Measurements from ENCODE around the gene HMBS.
A peak's percentile ranks its signal among the peaks of the same experiment; 100 is the strongest.
"Not testable (repeated sequence)": the region's sequence is repeated elsewhere in the genome, so short reads cannot be mapped to it uniquely, and the experiment has no call there.

Gene HMBS

DNA sequence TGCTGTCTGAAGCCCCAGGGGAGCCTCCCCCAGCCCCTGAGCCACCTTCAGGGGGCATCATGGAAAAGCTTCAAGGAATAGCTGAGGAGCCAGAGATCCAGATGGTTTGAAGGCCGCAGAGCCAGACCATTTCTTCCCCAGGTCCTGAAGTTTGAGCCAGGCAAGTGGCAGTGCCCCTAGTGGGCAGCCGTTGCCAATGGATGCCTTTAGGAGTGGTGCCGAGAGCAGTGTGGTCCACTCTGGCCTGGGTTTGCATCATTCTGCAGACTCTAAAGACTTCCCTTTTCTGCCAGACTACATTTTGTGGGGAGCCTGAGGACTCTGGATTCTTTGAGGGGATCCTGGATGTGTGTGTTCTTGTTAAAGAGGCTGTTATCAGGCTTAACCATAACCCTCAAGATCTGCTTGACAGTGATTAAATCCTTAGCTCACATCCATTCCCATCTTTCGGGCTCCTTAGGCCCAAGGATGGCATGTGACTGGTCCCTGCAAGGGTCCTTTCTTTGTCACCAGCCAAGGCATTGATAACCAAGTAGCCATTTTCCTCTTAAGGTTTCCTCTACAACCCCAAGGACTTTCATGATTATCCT lies 49.8 kb downstream of the HMBS start:
- Histone ChIP-seq H3K4me3 (ENCODE audit: severe bottlenecking) (no peak overlapping the region), H3K4me1 (ENCODE audit: insufficient read depth, poor library complexity, severe bottlenecking) (no peaks in the 10 kb centered on the region), H3K36me3 (ENCODE audit: low read depth) (peaks cover 43% of the 10 kb centered on the region), H3K9me3 (ENCODE audit: severe bottlenecking) (no peaks in the 10 kb centered on the region), H3K27me3 (ENCODE audit: insufficient read depth, poor library complexity, severe bottlenecking) (no peaks in the 10 kb centered on the region), H3K27ac (ENCODE audit: poor library complexity, severe bottlenecking) (no peak overlapping the region)
- DNase-seq (ENCODE audit: low spot score) = no peak
- TF ChIP-seq, protein P1, sequence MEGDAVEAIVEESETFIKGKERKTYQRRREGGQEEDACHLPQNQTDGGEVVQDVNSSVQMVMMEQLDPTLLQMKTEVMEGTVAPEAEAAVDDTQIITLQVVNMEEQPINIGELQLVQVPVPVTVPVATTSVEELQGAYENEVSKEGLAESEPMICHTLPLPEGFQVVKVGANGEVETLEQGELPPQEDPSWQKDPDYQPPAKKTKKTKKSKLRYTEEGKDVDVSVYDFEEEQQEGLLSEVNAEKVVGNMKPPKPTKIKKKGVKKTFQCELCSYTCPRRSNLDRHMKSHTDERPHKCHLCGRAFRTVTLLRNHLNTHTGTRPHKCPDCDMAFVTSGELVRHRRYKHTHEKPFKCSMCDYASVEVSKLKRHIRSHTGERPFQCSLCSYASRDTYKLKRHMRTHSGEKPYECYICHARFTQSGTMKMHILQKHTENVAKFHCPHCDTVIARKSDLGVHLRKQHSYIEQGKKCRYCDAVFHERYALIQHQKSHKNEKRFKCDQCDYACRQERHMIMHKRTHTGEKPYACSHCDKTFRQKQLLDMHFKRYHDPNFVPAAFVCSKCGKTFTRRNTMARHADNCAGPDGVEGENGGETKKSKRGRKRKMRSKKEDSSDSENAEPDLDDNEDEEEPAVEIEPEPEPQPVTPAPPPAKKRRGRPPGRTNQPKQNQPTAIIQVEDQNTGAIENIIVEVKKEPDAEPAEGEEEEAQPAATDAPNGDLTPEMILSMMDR (IDR thresholded peaks at IDR 0.05; ENCODE audit: poor library complexity, severe bottlenecking) = peak; percentile 53
- peak; percentile 53; the same call in 2 of the 3 replicates for ATAC-seq (ENCODE audit: low read depth)

DNA sequence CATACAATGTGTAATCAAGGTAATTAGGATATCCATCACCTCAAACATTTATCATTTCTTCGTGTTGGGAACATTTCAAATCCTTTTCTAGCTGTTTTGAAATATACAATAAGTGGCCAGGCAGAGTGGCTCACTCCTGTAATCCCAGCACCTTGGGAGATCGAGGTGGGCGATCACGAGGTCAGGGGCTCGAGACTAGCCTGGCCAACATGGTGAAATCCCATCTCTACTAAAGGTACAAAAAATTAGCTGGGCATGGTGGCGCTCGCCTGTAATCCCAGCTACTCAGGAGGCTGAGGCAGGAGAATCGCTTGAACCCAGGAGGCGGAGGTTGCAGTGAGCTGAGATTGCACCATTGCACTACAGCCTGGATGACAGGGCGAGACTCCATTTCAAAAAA lies 54.6 kb downstream of the HMBS start:
- H3K9me3 ChIP-seq (ENCODE audit: severe bottlenecking); ATAC-seq (ENCODE audit: low read depth); H3K36me3 ChIP-seq (ENCODE audit: low read depth); H3K4me3 ChIP-seq (ENCODE audit: severe bottlenecking); H3K4me1 ChIP-seq (ENCODE audit: insufficient read depth, poor library complexity, severe bottlenecking); DNase-seq (ENCODE audit: low spot score); H3K27ac ChIP-seq (ENCODE audit: poor library complexity, severe bottlenecking); H3K27me3 ChIP-seq (ENCODE audit: insufficient read depth, poor library complexity, severe bottlenecking): not testable (repeated sequence)

Data from RWPE2 (cell line).